Adrenal gland (tissue), 5 donors: ENCODE results near the gene KIR3DL1.

ENCODE experiments used
- CTCF ChIP-seq, 6 experiments: fragments of 450-650 bp in 4 of 6; fragments of 200-600 bp in 2 of 6; sonication (generic) in 1 of 6; IDR thresholded peaks; 1 replicate in 5 of 6; 2 replicates in 1 of 6; pipeline versions ENCODE4 v1.5.1 to v1.8.0; 2016 to 2021; ENCODE audit warnings: antibody characterized with exemption in 6 of 6, mild to moderate bottlenecking in 2 of 6, moderate library complexity in 1 of 6
- POLR2A ChIP-seq, 2 donors: fragments of 450-650 bp; IDR thresholded peaks; one replicate each; pipeline ENCODE4 v1.6.1; 2017; ENCODE audit warnings: antibody characterized with exemption in 2 of 2, mild to moderate bottlenecking in 2 of 2, moderate library complexity in 1 of 2
- donor health status: DM: no; HTN: no; CAD: no.

GRCh38 chr19:54804101-54804500 lies 12.2 kb upstream of the KIR3DL1 start:
- TF ChIP-seq CTCF (IDR thresholded peaks at IDR 0.05) = no peak
- TF ChIP-seq POLR2A (IDR thresholded peaks at IDR 0.05) = no peak
